NB4 (cell line): ENCODE data around the gene C11orf65.
A peak's percentile ranks its signal among the peaks of the same experiment; 100 is the strongest.

Source experiments
- DNase-seq: peaks from one replicate; pipeline ENCODE4 v3.0.0; 2010; ENCODE audit warnings: low read depth
- H3K4me3 ChIP-seq: one replicate; pipeline ENCODE4 v1.5.1; 2011; ENCODE audit warnings: mild to moderate bottlenecking, low read depth, low read length, moderate library complexity
- MYC ChIP-seq: IDR thresholded peaks from 2 replicates; pipeline ENCODE4 v1.6.1; 2011; ENCODE audit warnings: low read depth, low read length
- POLR2A ChIP-seq: IDR thresholded peaks from 2 replicates; pipeline ENCODE4 v1.6.1; 2011; ENCODE audit warnings: mild to moderate bottlenecking; ENCODE audit not compliant: insufficient read length; ENCODE audit errors: extremely low read depth
- TF ChIP-seq, protein P1 (sequence below): IDR thresholded peaks from 2 replicates; pipeline ENCODE4 v1.6.1; 2011; ENCODE audit warnings: low read depth, low read length
- TF ChIP-seq, protein P2 (sequence below): IDR thresholded peaks from one replicate; pipeline ENCODE4 v1.5.1; 2012; ENCODE audit warnings: low read depth, low read length

The C11orf65 gene

DNA sequence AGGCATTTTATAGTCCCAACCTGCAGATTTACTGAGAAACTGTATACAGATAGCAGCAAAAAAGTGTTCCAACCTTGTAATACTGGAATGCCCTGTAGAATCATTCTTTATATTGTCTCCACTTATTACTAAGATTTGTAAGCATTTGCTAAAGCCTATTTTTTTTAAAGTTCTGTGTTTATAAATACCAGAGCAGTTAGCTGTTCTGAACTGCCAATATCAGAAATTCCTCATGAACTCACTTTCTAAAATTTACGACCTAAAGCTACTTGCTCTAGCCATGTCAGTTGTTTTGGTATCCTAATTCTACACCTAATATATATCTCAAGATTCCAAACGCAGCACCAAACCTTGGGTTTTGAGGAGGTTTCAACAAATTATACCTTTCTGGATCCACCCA is 103.2 kb downstream of the C11orf65 start:
- TF ChIP-seq, protein P1, sequence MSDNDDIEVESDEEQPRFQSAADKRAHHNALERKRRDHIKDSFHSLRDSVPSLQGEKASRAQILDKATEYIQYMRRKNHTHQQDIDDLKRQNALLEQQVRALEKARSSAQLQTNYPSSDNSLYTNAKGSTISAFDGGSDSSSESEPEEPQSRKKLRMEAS: no peak
- TF ChIP-seq, protein P2, sequence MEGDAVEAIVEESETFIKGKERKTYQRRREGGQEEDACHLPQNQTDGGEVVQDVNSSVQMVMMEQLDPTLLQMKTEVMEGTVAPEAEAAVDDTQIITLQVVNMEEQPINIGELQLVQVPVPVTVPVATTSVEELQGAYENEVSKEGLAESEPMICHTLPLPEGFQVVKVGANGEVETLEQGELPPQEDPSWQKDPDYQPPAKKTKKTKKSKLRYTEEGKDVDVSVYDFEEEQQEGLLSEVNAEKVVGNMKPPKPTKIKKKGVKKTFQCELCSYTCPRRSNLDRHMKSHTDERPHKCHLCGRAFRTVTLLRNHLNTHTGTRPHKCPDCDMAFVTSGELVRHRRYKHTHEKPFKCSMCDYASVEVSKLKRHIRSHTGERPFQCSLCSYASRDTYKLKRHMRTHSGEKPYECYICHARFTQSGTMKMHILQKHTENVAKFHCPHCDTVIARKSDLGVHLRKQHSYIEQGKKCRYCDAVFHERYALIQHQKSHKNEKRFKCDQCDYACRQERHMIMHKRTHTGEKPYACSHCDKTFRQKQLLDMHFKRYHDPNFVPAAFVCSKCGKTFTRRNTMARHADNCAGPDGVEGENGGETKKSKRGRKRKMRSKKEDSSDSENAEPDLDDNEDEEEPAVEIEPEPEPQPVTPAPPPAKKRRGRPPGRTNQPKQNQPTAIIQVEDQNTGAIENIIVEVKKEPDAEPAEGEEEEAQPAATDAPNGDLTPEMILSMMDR: no peak
- no peak for TF ChIP-seq POLR2A
- TF ChIP-seq MYC: no peak
- H3K4me3 ChIP-seq: no peak overlapping the region
- no peak for DNase-seq

DNA sequence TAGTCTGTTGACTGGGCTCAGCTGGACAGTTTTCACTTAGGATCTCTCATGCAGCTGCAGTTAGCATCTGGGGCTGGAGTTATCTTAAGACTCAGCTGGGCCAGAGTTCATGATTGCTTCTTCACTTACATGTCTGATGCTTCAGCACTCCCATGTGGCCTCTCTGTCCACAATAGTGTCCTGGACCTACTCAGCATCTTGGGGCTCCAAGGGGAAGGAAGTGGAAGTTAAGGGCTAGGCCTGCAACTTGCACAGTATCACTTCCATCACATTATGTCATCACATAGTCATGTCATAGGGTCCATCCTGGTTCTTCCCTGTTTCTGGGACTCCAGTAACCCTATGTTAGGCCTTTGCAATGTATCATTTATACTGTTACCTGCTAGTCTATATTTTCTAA is 115.9 kb downstream of the C11orf65 start:
- TF ChIP-seq MYC: no peak
- TF ChIP-seq POLR2A: no peak
- TF ChIP-seq, protein P1: no peak
- TF ChIP-seq, protein P2: no peak
- DNase-seq: peak; percentile 8
- no peak overlapping the region for H3K4me3 ChIP-seq

DNA sequence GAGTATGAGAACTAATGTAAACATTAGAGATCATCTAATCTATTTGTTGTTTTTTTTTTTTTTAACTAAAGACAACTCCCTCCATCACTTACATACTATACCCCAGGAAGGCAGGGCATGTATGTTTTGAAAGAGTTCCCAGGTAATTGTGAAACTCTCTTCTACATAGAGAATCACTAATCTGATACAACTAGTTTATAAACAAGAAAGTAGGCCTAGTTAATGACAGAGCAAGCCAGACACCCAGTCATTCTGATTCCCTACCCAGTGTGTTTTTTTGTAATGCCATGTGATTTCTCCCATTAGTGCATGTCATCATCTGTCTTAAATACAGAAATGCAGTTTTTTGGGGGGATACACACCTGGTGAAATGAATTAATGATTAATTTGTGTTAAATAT is 120.9 kb downstream of the C11orf65 start:
- no peak for DNase-seq
- H3K4me3 ChIP-seq: no peak overlapping the region
- TF ChIP-seq, protein P2: no peak
- TF ChIP-seq MYC: no peak
- TF ChIP-seq POLR2A: no peak
- TF ChIP-seq, protein P1: no peak

DNA sequence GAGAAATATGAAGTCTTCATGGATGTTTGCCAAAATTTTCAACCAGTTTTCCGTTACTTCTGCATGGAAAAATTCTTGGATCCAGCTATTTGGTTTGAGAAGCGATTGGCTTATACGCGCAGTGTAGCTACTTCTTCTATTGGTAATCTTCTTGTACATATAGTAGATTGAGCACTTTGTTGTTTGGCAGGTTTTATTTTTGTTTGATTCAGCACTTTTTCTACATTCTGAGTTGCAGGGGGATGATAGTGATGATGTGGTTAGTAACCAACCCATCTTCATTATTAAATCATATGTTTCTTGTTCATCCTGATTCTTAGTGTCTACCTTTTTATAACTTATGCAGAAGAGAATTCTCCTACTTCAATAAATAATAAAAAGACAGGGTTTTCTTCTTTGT is 121.6 kb downstream of the C11orf65 start:
- H3K4me3 ChIP-seq: no peak overlapping the region
- TF ChIP-seq, protein P1: no peak
- no peak for TF ChIP-seq POLR2A
- no peak for TF ChIP-seq MYC
- TF ChIP-seq, protein P2: no peak
- DNase-seq: no peak

DNA sequence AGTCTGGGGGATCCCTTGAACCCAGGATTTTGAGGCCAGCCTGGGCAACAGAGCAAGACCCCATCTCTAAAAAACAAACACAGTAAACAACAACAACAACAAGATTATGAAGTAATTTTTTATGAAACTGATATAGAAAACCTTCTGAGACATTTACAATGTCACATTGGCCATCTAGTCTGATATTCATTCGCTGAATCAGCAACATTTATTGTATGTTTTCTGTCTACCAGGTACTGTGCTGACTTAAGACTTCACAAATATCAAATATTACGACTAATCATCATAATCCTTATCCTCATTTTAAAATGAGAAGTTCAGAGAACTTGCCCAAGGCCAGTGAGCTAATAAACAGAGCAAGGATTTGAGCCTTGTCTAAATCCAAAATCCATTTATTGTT is 123.6 kb downstream of the C11orf65 start:
- no peak for DNase-seq
- TF ChIP-seq MYC (no peak), POLR2A (no peak)
- TF ChIP-seq, protein P1: no peak
- TF ChIP-seq, protein P2: no peak

DNA sequence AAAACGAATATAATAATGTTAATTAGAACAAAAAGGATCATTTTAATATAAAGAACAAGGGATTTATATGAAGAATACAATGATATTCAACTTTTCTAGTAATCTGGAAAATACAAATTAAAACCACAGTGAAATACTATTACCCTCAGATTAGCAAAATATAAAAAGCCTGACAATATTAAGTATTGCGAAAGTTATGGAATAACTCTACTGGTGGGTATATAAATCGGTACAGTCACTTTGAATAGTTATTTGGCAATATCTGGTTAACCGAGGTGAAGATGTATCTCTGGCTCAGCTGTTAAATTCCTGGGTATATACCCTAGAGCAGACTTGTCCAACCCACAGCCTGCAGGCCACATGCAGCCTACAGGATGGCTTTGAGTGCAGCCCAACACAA is 125.7 kb downstream of the C11orf65 start:
- no peak for DNase-seq
- no peak overlapping the region for H3K4me3 ChIP-seq
- TF ChIP-seq, protein P1: no peak
- TF ChIP-seq, protein P2: no peak
- no peak for TF ChIP-seq POLR2A
- TF ChIP-seq MYC: no peak

More for the DNA sequence above, 123.6 kb downstream of the C11orf65 start:
- no peak overlapping the region for H3K4me3 ChIP-seq
